Glutamatergic neuron (in vitro differentiated cells): ENCODE measurements around the gene CERS6. TPM values are rescaled to one million over a fixed set of nuclear protein-coding genes. Genes with fewer than 3 reads are reported as not detected.
"Not testable (repeated sequence)": the region's sequence is repeated elsewhere in the genome, so short reads cannot be mapped to it uniquely, and the experiment has no call there.

ENCODE experiments used
- DNase-seq: peaks from one replicate; pipeline ENCODE4 v3.0.0; 2022
- H3K27ac Mint-ChIP-seq: one replicate; pipeline ENCODE4 v1.8.0; 2020; ENCODE audit warnings: mild to moderate bottlenecking, mixed read lengths, inconsistent platforms; ENCODE audit not compliant: unreplicated experiment
- H3K27me3 Mint-ChIP-seq: one replicate; pipeline ENCODE4 v1.8.0; 2020; ENCODE audit warnings: mild to moderate bottlenecking, moderate library complexity, mixed read lengths, inconsistent platforms; ENCODE audit not compliant: unreplicated experiment
- H3K36me3 Mint-ChIP-seq: one replicate; pipeline ENCODE4 v1.8.0; 2020; ENCODE audit warnings: mild to moderate bottlenecking, mixed read lengths, inconsistent platforms; ENCODE audit not compliant: unreplicated experiment
- H3K4me1 Mint-ChIP-seq: one replicate; pipeline ENCODE4 v1.8.0; 2020; ENCODE audit warnings: mild to moderate bottlenecking, low read depth, mixed read lengths, inconsistent platforms; ENCODE audit not compliant: unreplicated experiment
- H3K4me3 Mint-ChIP-seq: one replicate; pipeline ENCODE4 v1.8.0; 2020; ENCODE audit warnings: mild to moderate bottlenecking, mixed read lengths, inconsistent platforms; ENCODE audit not compliant: unreplicated experiment
- H3K9me3 Mint-ChIP-seq: one replicate; pipeline ENCODE4 v1.8.0; 2020; ENCODE audit warnings: mild to moderate bottlenecking, moderate library complexity, mixed read lengths, inconsistent platforms; ENCODE audit not compliant: unreplicated experiment
- total RNA-seq: library from RNA; stranded (reverse); fragmentation: NEBNext Ultra II Directional; extraction: Animal tissue kit (Norgen Biotek cat#: 25700); gene quantifications from one replicate; pipeline ENCODE4 v1.2.1, GENCODE V29; 2021; ENCODE audit not compliant: unreplicated experiment
- TF ChIP-seq, protein P1 (sequence below): fragments of 200-600 bp; sonication (generic); IDR thresholded peaks from one replicate; pipeline ENCODE4 v1.5.0; 2021; ENCODE audit not compliant: partially characterized antibody, unreplicated experiment

Gene CERS6
- total RNA-seq, 1 donor from 2014 or later, result 143 TPM

DNA sequence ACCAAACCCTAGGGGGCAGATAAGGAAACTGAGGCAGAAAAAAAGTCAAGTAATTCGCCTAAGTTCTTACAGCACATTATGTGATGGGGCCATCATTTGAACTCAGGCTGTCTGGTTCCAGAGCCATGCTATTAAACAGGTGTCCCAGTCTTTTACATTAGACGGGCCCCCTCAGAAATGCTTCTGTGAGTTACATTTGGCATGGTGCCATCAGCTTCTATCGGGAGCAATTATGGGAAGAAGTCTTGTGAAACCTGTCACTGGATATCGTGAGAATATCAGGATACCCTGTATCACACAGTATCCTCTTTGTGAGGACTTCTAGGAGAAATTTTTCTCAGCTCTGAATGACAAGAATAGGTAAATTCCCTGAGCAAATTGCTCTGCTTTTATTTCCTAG is 202.6 kb downstream of the CERS6 start:
- TF ChIP-seq, protein P1, sequence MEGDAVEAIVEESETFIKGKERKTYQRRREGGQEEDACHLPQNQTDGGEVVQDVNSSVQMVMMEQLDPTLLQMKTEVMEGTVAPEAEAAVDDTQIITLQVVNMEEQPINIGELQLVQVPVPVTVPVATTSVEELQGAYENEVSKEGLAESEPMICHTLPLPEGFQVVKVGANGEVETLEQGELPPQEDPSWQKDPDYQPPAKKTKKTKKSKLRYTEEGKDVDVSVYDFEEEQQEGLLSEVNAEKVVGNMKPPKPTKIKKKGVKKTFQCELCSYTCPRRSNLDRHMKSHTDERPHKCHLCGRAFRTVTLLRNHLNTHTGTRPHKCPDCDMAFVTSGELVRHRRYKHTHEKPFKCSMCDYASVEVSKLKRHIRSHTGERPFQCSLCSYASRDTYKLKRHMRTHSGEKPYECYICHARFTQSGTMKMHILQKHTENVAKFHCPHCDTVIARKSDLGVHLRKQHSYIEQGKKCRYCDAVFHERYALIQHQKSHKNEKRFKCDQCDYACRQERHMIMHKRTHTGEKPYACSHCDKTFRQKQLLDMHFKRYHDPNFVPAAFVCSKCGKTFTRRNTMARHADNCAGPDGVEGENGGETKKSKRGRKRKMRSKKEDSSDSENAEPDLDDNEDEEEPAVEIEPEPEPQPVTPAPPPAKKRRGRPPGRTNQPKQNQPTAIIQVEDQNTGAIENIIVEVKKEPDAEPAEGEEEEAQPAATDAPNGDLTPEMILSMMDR, result no peak
- Mint-ChIP-seq H3K4me1 (peaks cover 37% of the 10 kb centered on the region), H3K27me3 (peaks cover 10% of the 10 kb centered on the region), H3K4me3 (no peak overlapping the region), H3K9me3 (peaks cover 10% of the 10 kb centered on the region), H3K27ac (peak overlapping the region; percentile 71), H3K36me3 (peaks cover 15% of the 10 kb centered on the region)
- DNase-seq, result no peak

- Mint-ChIP-seq H3K9me3 (peaks cover 8% of the 10 kb centered on the region), H3K27ac (peak overlapping the region; percentile 89), H3K36me3 (no peaks in the 10 kb centered on the region), H3K4me1 (peaks cover 48% of the 10 kb centered on the region), H3K4me3 (peak overlapping the region; percentile 67), H3K27me3 (peaks cover 11% of the 10 kb centered on the region)
- DNase-seq, result peak; percentile 72
- TF ChIP-seq, protein P1, result no peak
Observed at GRCh38 chr2:168660870-168661862, 205.1 kb downstream of the CERS6 start.

- Mint-ChIP-seq H3K27me3 (peaks cover 13% of the 10 kb centered on the region), H3K9me3 (peaks cover 8% of the 10 kb centered on the region), H3K4me1 (peaks cover 53% of the 10 kb centered on the region), H3K27ac (peak overlapping the region; percentile 89), H3K36me3 (no peaks in the 10 kb centered on the region), H3K4me3 (peak overlapping the region; percentile 67)
- DNase-seq, result no peak
- TF ChIP-seq, protein P1, result no peak
Observed at GRCh38 chr2:168661863-168662256, 205.8 kb downstream of the CERS6 start.

DNA sequence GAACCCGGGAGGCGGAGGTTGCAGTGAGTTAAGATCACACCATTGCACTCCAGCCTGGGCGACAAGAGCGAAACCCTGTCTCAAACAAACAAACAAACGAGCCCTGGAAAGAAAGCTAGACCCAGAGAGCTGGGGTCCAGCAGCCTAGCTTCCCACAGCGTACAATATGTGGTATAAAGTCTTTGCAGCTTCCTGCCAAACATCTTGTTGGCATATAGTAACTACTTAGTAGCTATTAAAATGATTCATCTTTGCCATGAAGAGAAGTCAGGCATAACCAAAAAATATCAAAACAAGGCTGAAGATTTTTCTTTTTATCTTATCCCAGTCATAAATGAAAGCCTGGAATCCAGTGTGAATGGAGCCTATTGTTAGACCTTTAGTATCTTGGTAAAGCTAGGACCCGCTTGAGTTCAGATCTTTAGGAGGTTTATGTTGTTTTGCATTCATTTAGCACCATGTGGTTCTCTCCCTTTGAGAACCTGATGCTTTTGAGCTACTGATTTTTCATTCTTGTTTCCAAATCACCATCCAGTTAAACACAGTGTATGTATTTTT is 206.7 kb downstream of the CERS6 start:
- no peak overlapping the region for H3K4me3 Mint-ChIP-seq
- no peaks in the 10 kb centered on the region for H3K36me3 Mint-ChIP-seq
- DNase-seq, result no peak
- H3K4me1 Mint-ChIP-seq, result peaks cover 57% of the 10 kb centered on the region
- TF ChIP-seq, protein P1, result no peak
- H3K27ac Mint-ChIP-seq, result peak overlapping the region; percentile 89
- H3K9me3 Mint-ChIP-seq, result peaks cover 8% of the 10 kb centered on the region
- H3K27me3 Mint-ChIP-seq, result peaks cover 13% of the 10 kb centered on the region

DNA sequence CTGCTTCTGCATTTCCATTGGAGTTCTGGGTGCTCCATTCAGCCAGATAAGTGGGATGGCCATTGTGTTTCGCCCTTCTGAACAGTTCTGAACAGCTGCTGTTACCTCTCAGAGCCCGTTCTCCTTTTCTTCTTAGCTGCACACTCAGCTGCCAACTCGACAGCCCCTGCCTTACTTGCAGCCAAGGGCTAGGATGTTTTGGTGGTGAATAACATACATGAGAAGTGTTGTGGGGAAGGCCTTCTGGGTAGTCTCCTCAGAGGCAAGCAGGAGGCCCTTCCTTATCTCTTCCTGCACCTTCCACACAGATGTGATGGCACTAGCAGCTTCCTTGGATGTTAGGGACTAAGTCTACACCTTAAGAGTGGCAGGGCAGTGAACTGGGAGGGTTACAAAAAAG is 207.9 kb downstream of the CERS6 start:
- Mint-ChIP-seq H3K36me3 (no peaks in the 10 kb centered on the region), H3K27me3 (peaks cover 11% of the 10 kb centered on the region), H3K27ac (peak overlapping the region; percentile 84), H3K4me1 (peaks cover 52% of the 10 kb centered on the region), H3K9me3 (peaks cover 3% of the 10 kb centered on the region), H3K4me3 (peak overlapping the region; percentile 57)
- DNase-seq, result no peak
- TF ChIP-seq, protein P1, result no peak

DNA sequence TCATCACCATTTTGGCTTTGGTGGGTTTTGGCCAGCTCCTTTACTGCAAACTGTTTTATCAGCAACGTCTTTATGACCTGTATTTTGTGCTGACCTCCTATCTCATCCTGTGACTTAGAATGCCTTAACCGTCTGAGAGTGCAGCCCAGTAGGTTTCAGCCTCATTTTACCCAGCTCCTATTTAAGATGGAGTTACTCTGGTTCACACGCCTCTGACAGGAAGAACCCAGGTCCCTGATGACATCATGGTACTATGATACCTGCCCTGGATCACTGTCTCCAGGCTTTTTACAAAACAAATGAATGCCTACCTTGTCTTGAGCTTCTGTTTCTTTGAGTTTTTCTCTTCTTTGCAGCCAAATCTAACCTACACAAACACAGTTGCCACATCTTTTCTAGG is 208.6 kb downstream of the CERS6 start:
- not testable (repeated sequence) for H3K36me3 Mint-ChIP-seq, H3K9me3 Mint-ChIP-seq, H3K4me3 Mint-ChIP-seq, H3K27ac Mint-ChIP-seq, DNase-seq
- Mint-ChIP-seq H3K4me1 (peaks cover 49% of the 10 kb centered on the region), H3K27me3 (peaks cover 11% of the 10 kb centered on the region)
